SIG-M5 treated with dmso at 0.1 percent for 504 hours (cell line): Measurements from ENCODE around the gene YBX1.
"Not testable (repeated sequence)": the region's sequence is repeated elsewhere in the genome, so short reads cannot be mapped to it uniquely, and the experiment has no call there.

Experiments used
- DNase-seq: peaks from one replicate; lab custom pipeline; 2025; ENCODE audit not compliant: unreplicated experiment; lab: John Stamatoyannopoulos, UW

YBX1 gene

DNA sequence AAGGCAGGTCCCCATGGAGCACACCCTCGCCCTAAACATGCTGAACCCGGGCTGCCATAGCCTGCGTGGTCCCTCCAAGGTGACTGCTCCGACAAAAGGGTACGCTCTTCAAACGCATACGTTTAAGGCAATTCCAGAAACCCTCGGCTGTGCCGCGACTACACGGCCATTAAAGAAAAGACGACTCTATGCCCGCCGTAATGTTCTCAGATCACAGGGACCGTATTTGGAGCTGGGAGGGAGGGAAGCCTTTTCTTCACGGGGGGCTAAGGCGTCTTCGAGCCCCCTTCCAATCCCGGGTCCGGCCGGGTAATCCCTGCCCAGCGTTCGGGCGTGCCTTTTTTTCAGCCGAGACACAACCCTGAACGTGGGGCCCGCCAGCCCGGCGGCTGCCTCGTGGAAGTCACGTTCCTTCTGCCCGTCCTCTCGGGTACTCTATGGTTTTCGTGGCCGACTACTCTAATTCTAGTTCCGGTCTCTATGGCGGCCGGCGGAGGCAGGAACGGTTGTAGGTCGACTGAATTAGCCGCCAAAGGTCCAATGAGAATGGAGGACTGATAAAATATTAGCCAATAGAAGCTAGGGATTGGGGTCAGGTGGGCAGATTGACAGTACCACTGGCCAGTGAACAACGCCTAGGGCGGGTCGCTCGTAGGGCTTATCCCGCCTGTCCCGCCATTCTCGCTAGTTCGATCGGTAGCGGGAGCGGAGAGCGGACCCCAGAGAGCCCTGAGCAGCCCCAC, at the start of gene YBX1:
YBX1 (plus strand) TSS at position 678 of the 743 bp plus-strand sequence. CDS start 148 bp downstream, outside the sequence.
- DNase-seq: peak; percentile 98

DNA sequence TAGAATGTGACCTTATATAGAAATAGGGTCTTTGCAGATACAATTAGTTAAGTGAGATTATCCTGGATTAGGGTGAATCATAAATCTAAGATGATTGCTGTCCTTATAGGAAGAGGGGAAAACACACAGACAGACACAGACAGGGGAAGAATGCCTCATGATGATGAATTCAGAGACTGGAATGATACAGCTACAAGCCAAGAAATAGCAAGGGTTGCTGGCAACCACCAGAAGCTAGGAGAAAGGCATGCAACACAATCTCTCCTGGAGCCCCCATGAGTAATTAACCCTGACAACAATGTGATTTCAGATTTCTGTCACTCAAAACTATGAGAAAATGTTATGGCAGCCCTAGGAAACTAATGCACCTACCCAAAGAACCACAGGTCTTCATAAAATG, 43.1 kb upstream of the YBX1 start:
- DNase-seq: no peak

DNA sequence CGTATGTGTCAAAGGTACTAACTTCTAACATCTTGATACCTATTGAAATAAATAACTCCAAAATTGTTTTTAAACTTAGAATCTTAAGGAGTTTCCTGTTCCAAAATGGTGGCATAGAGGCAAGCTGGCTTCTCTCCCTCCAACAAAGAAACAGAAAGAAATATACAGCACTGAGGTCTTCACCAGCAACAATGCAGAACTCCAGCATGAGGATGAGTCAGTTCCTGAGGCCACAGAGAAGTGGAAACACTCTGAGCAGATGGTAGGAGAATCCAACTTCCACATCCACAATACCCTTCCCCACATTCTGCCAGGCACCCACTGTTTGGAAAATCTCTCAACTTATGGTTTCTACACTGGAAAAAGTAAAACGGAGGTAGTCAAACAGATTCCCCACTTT, 36.2 kb upstream of the YBX1 start:
- no peak for DNase-seq

DNA sequence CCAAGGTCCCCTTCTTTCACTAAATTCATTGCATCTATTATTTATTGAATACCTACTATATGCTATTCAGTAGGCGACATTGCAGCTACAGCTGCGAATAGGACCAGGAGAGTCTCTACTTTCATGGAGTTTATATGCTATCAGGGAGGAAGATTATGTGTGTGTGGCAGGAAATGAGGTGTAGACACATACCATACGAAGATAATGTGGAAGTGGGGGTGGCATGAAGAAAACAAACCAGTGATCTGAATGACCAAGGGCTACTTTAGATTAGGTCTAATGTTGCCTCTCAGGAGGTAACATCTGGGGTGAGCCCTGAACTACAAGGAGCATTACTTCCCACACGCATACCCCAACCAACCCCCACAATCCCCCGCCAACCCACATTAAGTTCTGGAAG, 25.0 kb upstream of the YBX1 start:
- no peak for DNase-seq

DNA sequence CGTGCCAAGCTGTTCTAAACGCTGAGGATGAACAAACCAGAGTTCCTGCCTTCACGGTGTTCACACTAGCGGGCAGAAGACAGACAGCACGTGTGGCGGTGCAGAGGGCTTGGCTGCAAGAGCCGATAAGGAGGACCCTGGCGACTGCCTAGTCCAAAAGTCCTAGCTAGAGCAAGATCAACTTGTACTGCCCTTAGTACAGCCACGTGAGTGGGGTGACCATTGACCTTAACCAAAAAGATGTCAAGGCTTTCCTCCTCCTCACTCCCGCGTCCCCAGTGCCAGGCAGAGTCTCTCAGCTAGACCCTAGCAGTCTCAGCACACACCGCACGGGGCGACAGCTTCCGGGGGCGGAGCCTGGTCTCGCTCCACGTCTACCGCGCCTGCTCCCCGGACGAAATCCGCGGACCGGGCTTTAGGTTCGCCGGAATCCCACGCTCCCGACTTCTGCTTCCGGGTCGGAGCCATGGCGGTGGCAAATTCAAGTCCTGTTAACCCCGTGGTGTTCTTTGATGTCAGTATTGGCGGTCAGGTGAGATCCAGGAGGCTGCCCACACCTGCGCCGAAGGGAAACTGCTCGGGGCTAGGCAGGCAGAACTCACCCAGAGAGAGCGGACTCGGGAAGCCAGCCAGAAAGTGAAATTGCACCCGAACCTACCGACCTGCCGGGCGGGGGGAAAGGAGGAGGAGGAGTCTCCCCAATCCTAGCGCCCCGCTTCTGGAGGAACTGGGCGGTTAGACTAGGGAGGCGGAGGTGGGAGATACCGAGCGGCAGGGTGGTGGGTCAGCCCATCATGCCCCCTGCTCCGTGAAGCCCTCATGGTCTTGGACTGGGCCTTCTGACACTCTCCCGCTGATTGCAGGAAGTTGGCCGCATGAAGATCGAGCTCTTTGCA, 24.0 kb upstream of the YBX1 start, which contains the start of gene PPIH:
PPIH (plus strand) TSS at position 443 of the 896 bp plus-strand sequence; CDS start at position 467, 24 bp downstream.
- peak; percentile 91 for DNase-seq

DNA sequence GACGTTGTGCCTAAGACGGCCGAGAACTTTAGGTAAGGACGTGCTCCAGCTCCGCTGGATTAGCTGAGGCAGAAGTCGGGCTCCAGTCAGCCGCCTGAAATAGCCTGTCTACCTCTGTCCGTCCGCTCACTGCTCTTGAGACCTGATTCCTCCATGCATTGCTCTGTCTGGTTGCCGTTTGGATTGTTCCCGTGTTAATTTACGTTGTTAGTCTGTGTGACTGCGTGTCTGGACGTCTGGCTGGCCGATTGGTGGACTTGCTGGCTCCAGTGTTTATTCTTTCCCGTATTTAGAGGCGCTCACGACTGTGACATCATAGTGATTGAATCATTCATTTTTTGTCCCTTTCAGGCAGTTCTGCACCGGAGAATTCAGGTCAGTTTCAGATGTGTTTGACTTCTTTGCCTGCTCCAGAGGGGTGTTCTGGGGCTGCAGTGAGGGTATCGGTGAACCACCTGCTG, 23.3 kb upstream of the YBX1 start:
- no peak for DNase-seq

DNA sequence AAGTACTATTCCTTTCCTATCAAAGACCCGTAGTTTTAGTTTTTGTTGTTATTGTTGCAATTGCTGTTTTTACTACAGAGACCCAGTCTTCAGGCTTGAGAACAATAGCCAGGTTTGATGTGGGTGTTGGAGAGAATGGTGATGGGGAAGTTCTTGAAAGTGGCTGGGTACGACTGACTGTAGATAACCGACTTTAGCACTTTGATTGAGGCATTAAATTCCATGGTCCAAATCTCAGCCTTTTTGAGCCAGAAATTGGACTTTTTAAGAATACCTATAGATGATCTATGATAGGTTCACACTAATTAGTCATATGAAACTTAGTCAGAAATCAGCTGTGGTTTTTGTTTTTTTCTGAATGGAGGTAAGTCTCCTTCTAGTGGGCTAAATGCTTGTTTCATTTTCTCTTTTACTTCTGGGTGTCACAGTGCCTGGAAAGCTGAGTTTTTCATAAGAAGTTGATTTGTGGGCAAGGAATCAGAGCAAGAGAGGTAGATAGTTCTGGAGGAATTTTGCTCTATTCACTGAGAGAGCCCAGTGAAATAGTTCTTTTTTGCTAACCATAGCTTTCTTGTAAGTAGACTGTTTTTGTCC, 21.2 kb upstream of the YBX1 start:
- DNase-seq: no peak

DNA sequence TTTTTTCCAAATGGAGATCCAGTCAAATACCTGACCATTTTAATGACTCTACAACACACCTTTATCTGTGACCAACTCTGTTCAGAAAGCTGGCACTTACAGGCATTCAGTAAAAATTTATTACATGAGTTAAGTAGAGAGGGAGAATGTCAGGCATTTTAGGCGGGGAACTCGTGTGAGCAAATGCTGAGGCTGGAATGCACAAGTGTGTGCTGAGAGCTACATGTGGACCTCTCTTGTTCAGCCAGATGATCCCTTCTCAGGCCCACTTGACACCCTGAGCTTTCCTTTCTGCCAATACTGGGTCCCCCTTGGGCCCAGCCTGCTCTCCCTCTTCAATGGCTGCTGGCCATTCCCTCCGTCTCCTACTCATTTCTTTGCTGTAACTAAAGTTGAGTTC, 12.3 kb upstream of the YBX1 start:
- no peak for DNase-seq

DNA sequence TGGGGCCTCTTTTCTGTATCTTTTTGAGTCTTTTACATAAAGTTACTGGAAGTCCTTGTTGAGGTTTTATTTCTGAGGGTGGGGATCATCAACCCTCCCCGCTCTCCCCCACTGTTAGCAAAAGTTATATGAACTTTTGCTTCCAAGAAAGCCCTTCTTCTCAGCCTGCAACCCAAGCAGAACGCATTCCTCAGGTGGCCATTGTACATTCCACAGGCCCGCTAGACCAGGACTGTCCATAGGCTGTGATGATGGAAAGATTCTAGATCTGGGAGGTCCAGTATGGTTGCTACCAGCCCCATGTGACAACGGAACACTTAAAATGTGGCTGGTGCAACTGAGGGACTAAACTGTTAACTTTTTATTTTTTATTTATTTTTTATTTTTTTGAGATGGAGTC, 11.8 kb upstream of the YBX1 start:
- DNase-seq: no peak

DNA sequence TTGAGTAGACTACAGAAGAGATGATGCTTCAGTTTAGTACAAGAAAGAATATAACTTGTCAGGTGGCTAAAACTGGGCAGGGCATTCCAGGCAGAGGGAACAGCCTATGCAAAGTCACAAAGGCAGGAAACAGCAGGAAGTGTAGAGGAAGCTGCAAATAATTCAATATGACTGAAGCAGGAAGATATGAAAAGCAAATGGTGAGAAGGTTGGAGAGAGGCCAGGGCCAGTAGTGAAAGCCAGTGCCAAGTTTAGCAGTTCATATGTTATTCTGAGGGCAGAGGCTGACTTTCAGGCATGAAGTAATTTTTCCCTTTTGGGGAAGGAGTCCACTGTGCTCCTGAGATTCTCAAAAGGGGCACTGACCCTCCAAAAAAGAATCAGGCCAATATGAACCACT, 8.0 kb upstream of the YBX1 start:
- DNase-seq: no peak

DNA sequence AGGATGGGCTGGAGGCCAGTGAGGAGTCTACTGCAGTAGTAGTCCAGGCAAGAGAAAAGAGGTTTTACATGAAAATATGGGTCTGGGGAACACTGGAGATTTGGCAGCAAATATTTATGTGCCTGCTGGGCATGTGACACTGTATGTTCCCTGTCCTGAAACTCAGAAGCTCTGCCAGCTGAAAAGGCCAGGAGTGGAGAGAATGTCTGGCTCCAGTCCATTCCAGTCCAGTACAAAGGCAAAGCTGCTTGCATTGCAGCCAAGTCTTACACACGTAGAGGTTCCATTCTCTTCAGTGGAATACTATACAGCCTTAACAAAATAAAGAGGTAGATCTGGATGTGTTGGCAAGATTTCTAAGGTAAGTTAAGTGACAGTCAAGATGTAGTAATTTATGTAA, 7.5 kb upstream of the YBX1 start:
- no peak for DNase-seq

DNA sequence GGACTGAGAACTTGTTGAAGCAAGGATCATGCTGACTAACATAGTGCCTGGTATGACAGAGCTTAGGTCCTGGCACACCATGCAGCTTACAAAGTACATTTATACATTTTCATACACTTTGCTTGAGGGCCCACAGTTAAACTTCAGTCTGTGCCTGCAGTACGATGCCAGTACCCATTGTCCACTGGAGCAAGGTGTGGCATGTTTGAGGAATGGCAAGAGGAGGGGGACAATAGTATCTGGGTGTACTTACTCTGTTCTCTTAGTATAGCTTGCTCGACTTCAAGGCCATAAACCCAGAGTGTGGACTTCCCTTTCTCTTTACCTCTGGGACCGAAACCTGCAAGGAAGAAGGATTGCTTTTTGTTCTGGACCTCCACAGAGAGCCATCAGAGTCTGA, 6.8 kb upstream of the YBX1 start:
- DNase-seq: no peak

DNA sequence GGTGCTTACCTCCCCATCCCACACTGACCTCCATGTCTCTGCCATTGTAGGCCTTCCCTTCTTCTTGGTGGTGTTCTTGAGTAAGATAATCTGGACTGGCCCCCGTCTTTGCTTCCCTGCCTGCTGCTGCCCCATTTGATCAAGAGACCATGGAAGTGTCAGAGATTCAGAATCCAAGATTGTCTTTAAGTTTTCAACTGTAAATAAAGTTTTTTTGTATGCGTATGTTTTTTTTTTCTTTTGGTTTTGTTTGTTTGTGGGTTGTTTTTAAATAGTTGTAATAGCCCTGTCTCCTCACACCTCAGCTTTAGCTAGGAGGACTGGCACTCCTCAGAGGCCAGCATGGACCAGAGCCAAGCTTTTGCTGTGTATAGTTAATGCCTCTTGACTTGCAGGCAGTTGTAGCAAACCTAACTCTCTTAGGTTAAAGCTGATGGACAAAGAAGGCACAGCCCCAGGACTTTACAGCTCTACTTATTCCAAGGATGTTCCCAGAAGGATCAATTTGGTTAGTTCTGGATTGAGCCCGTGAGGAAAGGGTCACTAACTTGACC, 5.6 kb upstream of the YBX1 start:
- DNase-seq: no peak

DNA sequence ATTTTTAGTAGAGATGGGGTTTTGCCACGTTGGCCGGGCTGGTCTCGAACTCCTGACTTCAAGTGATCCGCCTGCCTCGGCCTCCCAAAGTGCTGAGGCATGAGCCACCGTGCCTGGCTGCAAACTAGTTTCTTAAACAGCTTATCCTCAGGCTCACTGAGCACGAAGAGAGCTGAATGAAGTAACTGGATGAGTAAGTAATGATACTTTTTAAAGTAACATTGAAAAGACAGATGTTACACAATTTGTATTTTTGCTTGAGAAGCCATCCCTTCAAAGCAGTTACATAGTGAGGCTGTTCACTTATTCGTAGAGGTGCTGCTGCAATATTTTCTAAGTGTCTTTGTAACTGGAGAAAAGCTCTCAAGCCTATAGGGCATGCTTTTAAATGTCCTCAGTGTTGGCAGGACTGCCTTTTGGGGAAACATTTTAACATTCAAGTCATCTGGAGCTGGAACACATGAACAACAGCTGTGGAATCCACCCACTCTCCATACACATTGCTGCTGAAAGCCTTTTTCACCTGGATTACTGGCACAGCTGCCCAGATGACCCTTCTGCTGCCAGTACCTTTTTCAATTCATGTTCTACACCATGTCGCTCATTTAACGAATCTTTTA, 2.7 kb upstream of the YBX1 start:
- peak; percentile 82 for DNase-seq

DNA sequence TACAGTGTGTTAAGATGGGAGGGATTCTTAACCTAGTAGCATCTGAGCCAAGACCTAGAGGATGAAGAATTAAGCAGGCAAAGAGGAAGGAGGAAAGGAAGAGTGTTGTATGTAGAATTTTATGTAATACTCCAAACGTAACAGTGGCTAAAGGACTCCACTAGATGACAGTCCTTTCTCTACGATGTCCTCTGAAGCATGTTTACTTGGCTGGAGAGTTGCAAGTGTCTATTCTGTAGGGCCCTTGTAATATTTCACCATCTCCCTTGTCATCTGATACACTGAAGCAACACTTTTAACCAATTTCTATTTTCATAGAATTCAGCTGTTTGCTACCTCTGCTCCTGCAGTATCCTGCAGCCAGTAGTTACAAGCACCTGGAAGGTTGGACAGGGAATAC, 2.2 kb upstream of the YBX1 start:
- DNase-seq: peak; percentile 72

DNA sequence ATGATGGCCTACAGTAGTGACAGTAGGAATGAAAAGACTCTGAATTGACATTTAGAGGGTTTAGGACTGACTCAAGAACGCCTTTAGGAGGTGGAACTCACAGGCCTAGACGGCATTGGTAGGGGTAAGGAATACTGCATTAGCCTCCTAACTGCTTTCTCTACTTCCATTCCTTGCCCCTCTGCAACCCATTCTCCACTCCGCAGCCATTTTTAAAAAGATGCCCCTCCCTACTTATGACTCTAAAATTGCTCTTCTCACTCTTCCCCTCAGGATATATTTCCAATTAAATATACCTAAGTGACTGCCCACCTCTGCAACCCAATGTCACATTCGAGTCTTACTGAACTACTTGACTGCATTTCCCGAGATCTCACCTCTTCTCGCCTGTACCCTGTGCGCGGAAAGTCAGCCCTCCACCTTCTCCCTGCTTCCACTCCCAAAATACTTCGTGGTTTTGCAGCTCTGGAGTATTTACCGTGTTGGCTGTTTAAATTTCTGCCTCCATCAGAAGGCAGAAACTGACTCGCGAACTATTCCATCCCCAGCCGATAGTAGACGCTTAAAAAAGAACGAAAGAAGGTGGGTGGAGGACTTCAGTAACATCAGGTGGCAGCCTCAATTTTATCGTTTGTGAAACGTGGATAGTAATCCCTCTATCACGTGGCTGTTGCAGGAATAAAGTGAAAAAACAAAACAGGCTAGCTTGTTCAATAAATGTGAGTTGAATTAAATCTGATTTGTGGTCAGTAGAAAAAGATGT, 1.1 kb upstream of the YBX1 start:
- DNase-seq: peak; percentile 19

DNA sequence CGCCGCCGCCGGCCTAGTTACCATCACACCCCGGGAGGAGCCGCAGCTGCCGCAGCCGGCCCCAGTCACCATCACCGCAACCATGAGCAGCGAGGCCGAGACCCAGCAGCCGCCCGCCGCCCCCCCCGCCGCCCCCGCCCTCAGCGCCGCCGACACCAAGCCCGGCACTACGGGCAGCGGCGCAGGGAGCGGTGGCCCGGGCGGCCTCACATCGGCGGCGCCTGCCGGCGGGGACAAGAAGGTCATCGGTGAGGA, 193 bp downstream of the YBX1 start:
- DNase-seq: not testable (repeated sequence)

DNA sequence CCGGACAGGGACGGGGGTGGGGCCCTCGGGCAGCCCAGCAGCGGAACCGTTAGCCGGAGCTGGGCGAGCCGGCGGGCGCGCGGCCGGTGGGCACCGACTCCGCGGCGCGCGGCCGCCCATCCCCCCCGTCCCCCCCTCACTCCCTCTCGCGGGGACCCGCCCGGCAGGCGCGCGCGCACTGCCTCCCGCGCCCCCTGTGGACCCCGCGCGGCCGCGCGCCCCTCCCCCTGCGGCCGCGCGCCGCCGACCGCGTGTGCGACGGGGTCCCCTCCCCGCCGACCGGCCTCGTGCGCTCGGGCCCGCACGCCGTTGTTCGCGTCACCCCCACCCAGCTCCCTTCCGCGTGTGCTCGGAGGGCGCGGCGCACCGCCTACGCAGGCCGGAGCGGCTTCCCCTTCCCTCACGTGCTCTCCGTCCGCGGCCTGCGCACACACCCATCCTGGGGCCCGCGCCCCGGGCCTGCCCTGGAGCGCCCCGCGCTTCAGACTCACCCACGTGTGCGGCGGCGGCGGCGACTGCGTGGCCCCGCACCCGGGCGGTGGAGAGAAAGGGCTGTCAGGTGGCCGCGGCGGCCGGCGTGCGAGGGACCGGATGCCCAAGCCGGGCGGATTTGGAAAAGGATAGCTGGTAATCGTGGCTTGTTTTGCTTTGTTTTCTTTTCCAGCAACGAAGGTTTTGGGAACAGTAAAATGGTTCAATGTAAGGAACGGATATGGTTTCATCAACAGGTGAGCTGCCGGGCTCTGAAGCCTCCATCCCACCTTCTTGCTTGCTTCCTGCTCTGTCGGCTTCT, 717 bp downstream of the YBX1 start:
- peak; percentile 53 for DNase-seq

DNA sequence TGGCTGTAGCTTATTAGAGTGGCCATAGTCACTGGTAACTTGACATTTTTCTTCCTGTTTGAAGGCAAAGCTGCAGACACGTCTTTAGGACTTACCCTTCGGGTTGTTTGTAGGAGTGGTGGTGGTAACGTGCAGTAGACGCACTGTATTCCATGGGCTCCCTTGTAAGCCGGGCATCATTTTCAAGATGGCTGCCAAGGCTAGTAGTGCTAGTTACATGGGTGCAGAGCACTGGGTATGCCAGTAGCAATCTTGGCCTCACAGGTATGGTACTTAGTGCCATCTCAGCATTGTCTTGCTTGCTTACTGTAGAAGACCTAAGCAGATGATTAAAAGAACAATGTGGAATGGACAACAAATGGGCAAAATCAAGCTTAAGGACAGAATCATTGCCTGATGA, 1.9 kb downstream of the YBX1 start:
- DNase-seq: peak; percentile 57

DNA sequence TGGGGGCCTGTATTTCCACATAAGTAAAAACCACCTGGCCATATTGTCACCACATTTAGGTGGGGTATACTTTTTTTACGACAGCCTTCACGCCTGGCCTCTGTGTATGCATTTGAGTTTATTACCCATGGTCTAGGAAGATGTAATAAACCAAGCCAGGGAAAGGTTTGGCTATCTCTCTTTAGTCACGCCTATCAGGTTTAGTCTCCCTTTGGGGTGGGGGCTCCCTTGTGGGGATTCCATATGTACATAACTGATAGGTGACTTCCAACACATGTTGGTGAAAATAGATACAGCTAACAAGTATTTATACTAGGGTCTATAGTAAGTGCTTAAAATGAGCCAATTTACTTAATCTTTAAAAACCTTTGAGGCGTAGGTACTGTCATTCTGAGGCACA, 4.2 kb downstream of the YBX1 start:
- no peak for DNase-seq
